H1 (cell line): ENCODE results near the gene KLF9. TPM values are rescaled to one million over a fixed set of nuclear protein-coding genes. Genes with fewer than 3 reads are reported as not detected.

Experiments
- CTCF ChIA-PET: fragments of 300-600 bp; sonication (Branson Sonifier 250); formaldehyde crosslinking; loops from one replicate; lab custom pipeline; 2021; ENCODE audit not compliant: partially characterized antibody; lab: Charles Lee
- POLR2A ChIA-PET: fragments of 300-600 bp; sonication (Branson Sonifier 250); formaldehyde crosslinking; loops from one replicate; lab custom pipeline; 2021; ENCODE audit warnings: inconsistent platforms; ENCODE audit not compliant: partially characterized antibody; lab: Charles Lee
- DNase-seq, 2 experiments: peaks; one replicate each; pipeline versions ENCODE4 v3.0.0 to v3.0.0-alpha.2; 2010 to 2022; ENCODE audit warnings: low spot score in 2 of 2, low read depth in 1 of 2, mixed read lengths in 1 of 2
- FAIRE-seq: peaks from 2 replicates; lab custom pipeline; 2011; peaks lifted over from hg19 to GRCh38; lab: Jason Lieb, UNC
- H2AFZ ChIP-seq: 2 replicates; pipeline ENCODE4 v1.8.1; 2012; ENCODE audit warnings: low read length, inconsistent platforms
- H2AK5ac ChIP-seq: 2 replicates; pipeline ENCODE4 v1.6.1; 2013; ENCODE audit warnings: low read depth, low read length
- H2BK120ac ChIP-seq: replicated peaks from 2 replicates; pipeline ENCODE3; 2013; ENCODE audit warnings: low read depth, low read length, inconsistent platforms
- H2BK12ac ChIP-seq: 2 replicates; pipeline ENCODE4 v1.6.1; 2013; ENCODE audit warnings: low read depth, low read length
- H2BK15ac ChIP-seq: 2 replicates; pipeline ENCODE4 v1.6.1; 2013; ENCODE audit warnings: low read length
- H2BK20ac ChIP-seq: 2 replicates; pipeline ENCODE4 v1.6.1; 2013; ENCODE audit warnings: low read length
- H2BK5ac ChIP-seq: 2 replicates; pipeline ENCODE4 v1.6.1; 2013; ENCODE audit warnings: low read depth, low read length
- H3K14ac ChIP-seq: 2 replicates; pipeline ENCODE4 v1.6.1; 2013; ENCODE audit warnings: inconsistent platforms; ENCODE audit not compliant: insufficient read length
- H3K18ac ChIP-seq: 2 replicates; pipeline ENCODE4 v1.6.1; 2013; ENCODE audit warnings: low read length; ENCODE audit errors: extremely low read depth
- H3K23ac ChIP-seq: 2 replicates; pipeline ENCODE4 v1.6.1; 2013; ENCODE audit warnings: inconsistent platforms; ENCODE audit not compliant: insufficient read length
- H3K23me2 ChIP-seq: 2 replicates; pipeline ENCODE4 v1.6.1; 2013; ENCODE audit warnings: low read depth, low read length
- H3K27ac ChIP-seq: 2 replicates; pipeline ENCODE4 v1.6.1; 2011; ENCODE audit warnings: low read depth, low read length, inconsistent platforms
- H3K27me3 ChIP-seq, 4 experiments: replicated peaks in 1 of 4; 1 replicate in 1 of 4; 2 replicates in 3 of 4; pipeline versions ENCODE4 v1.6.1 to v1.8.1; 2011 to 2013; ENCODE audit warnings: low read length in 3 of 4, mild to moderate bottlenecking in 3 of 4, inconsistent platforms in 2 of 4, mixed read lengths in 2 of 4, moderate library complexity in 1 of 4; ENCODE audit not compliant: control insufficient read depth in 3 of 4, insufficient read depth in 3 of 4; ENCODE audit errors: extremely low read depth in 1 of 4
- H3K36me3 ChIP-seq, 4 experiments: 2 replicates each; pipeline versions ENCODE4 v1.6.1 to v1.8.1; 2011 to 2013; ENCODE audit warnings: mild to moderate bottlenecking in 4 of 4, low read length in 3 of 4, moderate library complexity in 2 of 4, control low read depth in 1 of 4, inconsistent platforms in 1 of 4; ENCODE audit not compliant: insufficient read depth in 4 of 4, control insufficient read depth in 2 of 4
- H3K4ac ChIP-seq: replicated peaks from 2 replicates; pipeline ENCODE3; 2013; ENCODE audit warnings: low read length, low read depth, mixed read lengths, inconsistent platforms; ENCODE audit not compliant: insufficient read length
- H3K4me1 ChIP-seq, 4 experiments: replicated peaks in 1 of 4; 1 replicate in 1 of 4; 2 replicates in 3 of 4; pipeline versions ENCODE4 v1.6.1 to v1.8.1; 2011 to 2013; ENCODE audit warnings: low read length in 3 of 4, inconsistent platforms in 2 of 4, mixed read lengths in 1 of 4; ENCODE audit not compliant: insufficient read depth in 4 of 4, control insufficient read depth in 3 of 4
- H3K4me2 ChIP-seq, 2 experiments: 2 replicates each; pipeline versions ENCODE4 v1.6.1 to v1.8.1; 2011 to 2013; ENCODE audit warnings: low read depth in 2 of 2, low read length in 2 of 2, control low read depth in 1 of 2, inconsistent platforms in 1 of 2, mild to moderate bottlenecking in 1 of 2; ENCODE audit not compliant: insufficient read depth in 1 of 2
- H3K4me3 ChIP-seq, 4 experiments: fragments of 200-600, 300-600 bp in 1 of 4; sonication (generic), shearing (Covaris generic), sonication (Bioruptor Twin) in 1 of 4; 2 replicates each; pipeline versions ENCODE4 v1.5.1 to v1.8.1; 2011 to 2016; ENCODE audit warnings: low read length in 4 of 4, low read depth in 3 of 4, control low read depth in 2 of 4, inconsistent platforms in 2 of 4, mild to moderate bottlenecking in 2 of 4, mixed read lengths in 1 of 4, moderate library complexity in 1 of 4; ENCODE audit not compliant: insufficient read depth in 2 of 4; ENCODE audit errors: extremely low read depth in 1 of 4
- H3K56ac ChIP-seq: replicated peaks from 2 replicates; pipeline ENCODE3; 2013; ENCODE audit warnings: low read depth, mild to moderate bottlenecking, mixed read lengths, low read length, inconsistent platforms; ENCODE audit not compliant: insufficient read length
- H3K79me1 ChIP-seq: 2 replicates; pipeline ENCODE4 v1.6.1; 2013; ENCODE audit warnings: low read depth, low read length, control low read depth
- H3K79me2 ChIP-seq, 2 experiments: 2 replicates each; pipeline versions ENCODE4 v1.6.1 to v1.8.1; 2012 to 2013; ENCODE audit warnings: low read length in 2 of 2, mild to moderate bottlenecking in 2 of 2, inconsistent platforms in 1 of 2; ENCODE audit not compliant: insufficient read depth in 2 of 2, control insufficient read depth in 1 of 2
- H3K9ac ChIP-seq, 4 experiments: replicated peaks in 1 of 4; 1 replicate in 1 of 4; 2 replicates in 3 of 4; pipeline versions ENCODE4 v1.6.1 to v1.8.1; 2011 to 2013; ENCODE audit warnings: low read depth in 3 of 4, low read length in 3 of 4, control low read depth in 2 of 4, mild to moderate bottlenecking in 2 of 4, moderate library complexity in 2 of 4, inconsistent platforms in 1 of 4; ENCODE audit errors: extremely low read depth in 1 of 4
- H3K9me3 ChIP-seq, 2 experiments: 2 replicates each; pipeline versions ENCODE4 v1.6.1 to v1.8.1; 2012 to 2013; ENCODE audit warnings: mild to moderate bottlenecking in 2 of 2, moderate library complexity in 2 of 2, control low read depth in 1 of 2, inconsistent platforms in 1 of 2, low read depth in 1 of 2, low read length in 1 of 2, mixed read lengths in 1 of 2; ENCODE audit not compliant: insufficient read depth in 2 of 2
- H4K20me1 ChIP-seq, 2 experiments: replicated peaks in 1 of 2; 2 replicates each; pipeline versions ENCODE3 to v1.8.1; 2011 to 2013; ENCODE audit warnings: inconsistent platforms in 2 of 2, low read length in 2 of 2, mild to moderate bottlenecking in 1 of 2; ENCODE audit not compliant: insufficient read depth in 2 of 2, control insufficient read depth in 1 of 2
- H4K5ac ChIP-seq: 2 replicates; pipeline ENCODE4 v1.6.1; 2013; ENCODE audit warnings: low read length, low read depth, mixed read lengths, inconsistent platforms; ENCODE audit not compliant: insufficient read length
- H4K8ac ChIP-seq: 2 replicates; pipeline ENCODE4 v1.8.0; 2013; ENCODE audit warnings: mild to moderate bottlenecking, moderate library complexity, low read length, inconsistent platforms; ENCODE audit not compliant: insufficient read depth; ENCODE audit errors: extremely low read depth
- H4K91ac ChIP-seq: replicated peaks from 2 replicates; pipeline ENCODE3; 2013; ENCODE audit warnings: low read length, mixed read lengths, inconsistent platforms; ENCODE audit not compliant: insufficient read length
- CTCF ChIP-seq, 3 experiments: IDR thresholded peaks; 1 replicate in 2 of 3; 2 replicates in 1 of 3; pipeline versions ENCODE4 v1.5.1 to v1.6.1; 2011; ENCODE audit warnings: low read length in 3 of 3, mild to moderate bottlenecking in 3 of 3, inconsistent platforms in 2 of 3, low read depth in 1 of 3, moderate library complexity in 1 of 3; ENCODE audit not compliant: insufficient read depth in 1 of 3; ENCODE audit errors: control extremely low read depth in 1 of 3
- PHF8 ChIP-seq: fragments of 200-600 bp; sonication (generic); conservative IDR thresholded peaks from 2 replicates; pipeline ENCODE4 v1.7.1; 2012; ENCODE audit warnings: low read depth, mild to moderate bottlenecking, inconsistent platforms, low read length, moderate library complexity
- RAD21 ChIP-seq, 2 experiments: IDR thresholded peaks in 1 of 2; conservative IDR thresholded peaks in 1 of 2; 2 replicates each; pipeline ENCODE4 v1.6.1; 2011; ENCODE audit warnings: low read depth in 2 of 2, low read length in 2 of 2, improper control_type of control experiment in 1 of 2, inconsistent platforms in 1 of 2, mild to moderate bottlenecking in 1 of 2, moderate library complexity in 1 of 2
- WGBS, 2 experiments: shearing (Covaris generic) in 1 of 2; methylation state at CpG; one replicate each; pipeline versions ENCODE4 v1.1.6 to v1.1.7; 2013 to 2015; ENCODE audit warnings: low lambda C conversion rate in 2 of 2, mixed read lengths in 2 of 2, inconsistent platforms in 1 of 2, low coverage in 1 of 2, missing lambda C conversion rate in 1 of 2; ENCODE audit not compliant: insufficient replicate concordance in 2 of 2, insufficient coverage in 1 of 2, insufficient read length in 1 of 2; ENCODE audit errors: extremely low coverage in 1 of 2, missing lambda C conversion rate in 1 of 2; 5-methylcytosine and 5-hydroxymethylcytosine counted together
- polyA plus RNA-seq, 7 experiments: library from polyadenylated mRNA; depleted of rRNA in 3 of 7; stranded (reverse) in 5 of 7; unstranded in 2 of 7; fragments of >200 nt in 5 of 7; fragments of 200-250 nt in 2 of 7; gene quantifications; 1 replicate in 5 of 7; 2 replicates in 1 of 7; 4 replicates in 1 of 7; pipeline versions ENCODE4 v1.2.1 to v1.2.3, GENCODE V29; 2011 to 2013; ENCODE audit warnings: missing spikeins in 2 of 7, mixed read lengths in 2 of 7
- total RNA-seq: library from RNA; stranded (reverse); fragmentation: NEBNext Ultra II Directional; extraction: Animal tissue kit (Norgen Biotek cat#: 25700); gene quantifications from 2 replicates; pipeline ENCODE4 v1.2.1, GENCODE V29; 2021

Gene KLF9
- total and polyA plus RNA-seq, 2 of the 8 experiments (the other 6 are each of a cell fraction or from before 2014, with no cell fraction given), result 0.47 to 0.82 TPM

- H4K5ac ChIP-seq, result no peak overlapping the region
- no peak overlapping the region for H4K91ac ChIP-seq
- H2BK15ac ChIP-seq, result no peak overlapping the region
- no peak overlapping the region for H3K27ac ChIP-seq
- FAIRE-seq, result no peak
- no peaks in the 10 kb centered on the region for H3K23me2 ChIP-seq
- H3K4me3 ChIP-seq, result no peak overlapping the region
- H3K14ac ChIP-seq, result no peak overlapping the region
- H3K79me1 ChIP-seq, result no peaks in the 10 kb centered on the region
- H4K8ac ChIP-seq, result no peak overlapping the region; the same call in 1 of the 2 replicates
- H3K9me3 ChIP-seq, result no peaks in the 10 kb centered on the region
- H3K4me2 ChIP-seq, result no peak overlapping the region
- no peaks in the 10 kb centered on the region for H4K20me1 ChIP-seq
- POLR2A ChIA-PET, result interaction anchor here (1.1 kb wide), 1 partner anchor 9 kb away, joined by 6 read pairs; no protein-coding TSS in a partner anchor
- H2BK120ac ChIP-seq, result no peak overlapping the region
- H3K23ac ChIP-seq, result no peak overlapping the region
- H2BK20ac ChIP-seq, result no peak overlapping the region
- peaks cover 0 to under 1% (median 0%) of the 10 kb centered on the region in 4 experiments; a peak in 3 of 7 replicates for H3K27me3 ChIP-seq
- H3K9ac ChIP-seq, result no peak overlapping the region
- H3K4me1 ChIP-seq, result peaks cover 0 to 2% (median 0%) of the 10 kb centered on the region in 4 experiments; a peak in 2 of 7 replicates
- no peak overlapping the region for H2AFZ ChIP-seq
- H3K79me2 ChIP-seq, result no peaks in the 10 kb centered on the region
- H3K56ac ChIP-seq, result no peak overlapping the region
- TF ChIP-seq PHF8 (no peak), CTCF (IDR thresholded peaks at IDR 0.05; ENCODE audit: control extremely low read depth in 1 of 3, insufficient read depth in 1 of 3, low read depth in 1 of 3, low read length in 3 of 3) (peak in 1 of 3 experiments; percentile 9; a peak in 1 of 4 replicates), RAD21 (IDR thresholded peaks at IDR 0.05 in 1 of 2, conservative IDR thresholded peaks at IDR 0.05 in 1 of 2; ENCODE audit: low read depth in 2 of 2, low read length in 2 of 2) (peak in 1 of 2 experiments; percentile 31; a peak in 1 of 4 replicates)
- TF ChIP-seq, all 59 proteins: peak for 2
- H2BK12ac ChIP-seq, result no peak overlapping the region
- WGBS, 2 experiments, result 85% methylated on average over 11 of the region's 11 CpGs; no CpG with 5 or more reads in 1 of the 2 experiments
- no peak overlapping the region for H2BK5ac ChIP-seq
- DNase-seq, result no peak
- no peak overlapping the region for H2AK5ac ChIP-seq
- CTCF ChIA-PET, result interaction anchor here (0.9 to 2.2 kb wide), 10 partner anchors 8 to 175 kb away, joined by 3 to 9 read pairs (median 4); no protein-coding TSS in a partner anchor
- no peak overlapping the region for H3K4ac ChIP-seq
- H3K18ac ChIP-seq, result no peak overlapping the region
- no peaks in the 10 kb centered on the region for H3K36me3 ChIP-seq
These were observed 12.9 kb upstream of the KLF9 start for GRCh38 chr9:70427161-70427945.
